ENCODE data around the gene AHRR. TPM values are rescaled to one million over a fixed set of nuclear protein-coding genes. Genes with fewer than 3 reads are reported as not detected.

Gene AHRR
- total and polyA plus RNA-seq, 10 of the 15 experiments (the other 5 are each of a cell fraction or from before 2014, with no cell fraction given): 0.90 to 35.2 (median 19.2) TPM

GRCh38 chr5:352639-353611, 31.4 kb downstream of the AHRR start (continued):
- no peak for TF ChIP-seq ZNF687 (IDR thresholded peaks at IDR 0.05)
- no peak for TF ChIP-seq SKIL (IDR thresholded peaks at IDR 0.05; ENCODE audit: low read depth, poor library complexity, severe bottlenecking)
- TF ChIP-seq ATF3 (IDR thresholded peaks at IDR 0.05; ENCODE audit: borderline replicate concordance, extremely low read depth, low read depth, low read length): no peak
- no peak for TF ChIP-seq RAD51 (IDR thresholded peaks at IDR 0.05)
- no peak for TF ChIP-seq ZNF274 (IDR thresholded peaks at IDR 0.05; ENCODE audit: insufficient read depth, insufficient read length)

Measured in GM12878 (cell line).